EH (cell line): ENCODE data around the gene FMNL3.
A peak's percentile ranks its signal among the peaks of the same experiment; 100 is the strongest.
"Not testable (repeated sequence)": the region's sequence is repeated elsewhere in the genome, so short reads cannot be mapped to it uniquely, and the experiment has no call there.

ENCODE experiments used
- DNase-seq: peaks from one replicate; pipeline ENCODE4 v3.0.0-alpha.2; 2015; ENCODE audit warnings: low read depth

Gene FMNL3

GRCh38 chr12:49632401-49632800 lies 74.8 kb downstream of the FMNL3 start:
- DNase-seq: no peak

GRCh38 chr12:49631336-49631907 lies 75.8 kb downstream of the FMNL3 start:
- DNase-seq: no peak

GRCh38 chr12:49627752-49628360 lies 79.3 kb downstream of the FMNL3 start:
- peak; percentile 71 for DNase-seq

GRCh38 chr12:49626836-49627235 lies 80.4 kb downstream of the FMNL3 start:
- no peak for DNase-seq

GRCh38 chr12:49626169-49626835 lies 80.9 kb downstream of the FMNL3 start:
- no peak for DNase-seq

- DNase-seq: no peak
Measured at GRCh38 chr12:49624921-49625577, 82.2 kb downstream of the FMNL3 start.

- peak; percentile 85 for DNase-seq
Measured at GRCh38 chr12:49623142-49623904, 83.9 kb downstream of the FMNL3 start, which contains the start of gene PRPF40B. Gene PRPF40B (plus strand): TSS chr12:49623561. CDS start chr12:49623591, 30 bp downstream.

GRCh38 chr12:49622501-49623141 lies 84.6 kb downstream of the FMNL3 start:
- DNase-seq: peak; percentile 36

- DNase-seq: no peak
Measured at GRCh38 chr12:49621651-49622500, 85.3 kb downstream of the FMNL3 start.

GRCh38 chr12:49619286-49619685 lies 87.9 kb downstream of the FMNL3 start:
- no peak for DNase-seq

- DNase-seq: no peak
Measured at GRCh38 chr12:49618576-49618975, 88.6 kb downstream of the FMNL3 start.

GRCh38 chr12:49616533-49617219 lies 90.5 kb downstream of the FMNL3 start:
- no peak for DNase-seq

- peak; percentile 78 for DNase-seq
Measured at GRCh38 chr12:49615725-49616124, 91.5 kb downstream of the FMNL3 start.

- no peak for DNase-seq
Measured at GRCh38 chr12:49612210-49612609, 95.0 kb downstream of the FMNL3 start.

GRCh38 chr12:49610785-49611184 lies 96.4 kb downstream of the FMNL3 start:
- not testable (repeated sequence) for DNase-seq

GRCh38 chr12:49609875-49610154 lies 97.4 kb downstream of the FMNL3 start:
- DNase-seq: peak; percentile 65

GRCh38 chr12:49609059-49609874 lies 97.9 kb downstream of the FMNL3 start:
- no peak for DNase-seq

- DNase-seq: not testable (repeated sequence)
Measured at GRCh38 chr12:49605539-49605938, 101.7 kb downstream of the FMNL3 start, which contains the start of gene FAM186B. Gene FAM186B (minus strand): TSS chr12:49605639. CDS start chr12:49605477, 162 bp downstream.

- DNase-seq: no peak
Measured at GRCh38 chr12:49604856-49605255, 102.3 kb downstream of the FMNL3 start.
